ENCODE measurements around the gene GPHB5. TPM values are rescaled to one million over a fixed set of nuclear protein-coding genes. Genes with fewer than 3 reads are reported as not detected.

GPHB5 gene
- not detected in 2 replicates for total RNA-seq
- polyA plus RNA-seq: not detected in 2 replicates
- not detected in 2 replicates for polyA plus RNA-seq (2012)
- not detected in 2 replicates for polyA minus RNA-seq (ENCODE audit: low replicate concordance)

GRCh38 chr14:63318835-63319234, at the start of gene GPHB5:
TSS of gene GPHB5 (minus strand) at chr14:63318935. CDS start at chr14:63317849, 1,086 bp downstream.
- H3K4me1 ChIP-seq (ENCODE audit: control insufficient read depth, extremely low read depth, insufficient read depth, low read length): no peaks in the 10 kb centered on the region
- H2AFZ ChIP-seq (ENCODE audit: low read length): no peak within 1 kb of the TSS
- no peak within 1 kb of the TSS for H3K9ac ChIP-seq (ENCODE audit: insufficient read depth, low read length)
- no peaks in the 10 kb centered on the region for H3K9me3 ChIP-seq (ENCODE audit: control insufficient read depth, insufficient read depth, low read depth, low read length)
- no peaks in the 10 kb centered on the region for H4K20me1 ChIP-seq (ENCODE audit: control insufficient read depth, extremely low read depth, insufficient read depth, low read length)
- H3K27me3 ChIP-seq (ENCODE audit: control insufficient read depth, insufficient read depth, low read length): no peaks in the 10 kb centered on the region
- no peak within 1 kb of the TSS for H3K27ac ChIP-seq (ENCODE audit: insufficient read depth, low read length)
- no peak within 1 kb of the TSS for H3K4me2 ChIP-seq (ENCODE audit: extremely low read depth, insufficient read depth, low read length)
- H3K79me2 ChIP-seq (ENCODE audit: control insufficient read depth, insufficient read depth, low read length): no peaks in the 10 kb centered on the region
- DNase-seq (ENCODE audit: low read depth in 2 of 2): no peak
- TF ChIP-seq CTCF (conservative IDR thresholded peaks at IDR 0.05 in 1 of 2, IDR thresholded peaks at IDR 0.05 in 1 of 2; ENCODE audit: low read depth in 1 of 2, low read length in 2 of 2): no peak
- TF ChIP-seq EZH2 (IDR thresholded peaks at IDR 0.05; ENCODE audit: low read length, missing control alignments): no peak
- H3K36me3 ChIP-seq (ENCODE audit: control insufficient read depth, insufficient read depth, low read length): no peaks in the 10 kb centered on the region
- H3K4me3 ChIP-seq (replicated peaks in 1 of 4; ENCODE audit: control extremely low read depth in 1 of 4, insufficient read depth in 1 of 4, low read depth in 3 of 4, low read length in 4 of 4): no peak within 1 kb of the TSS

GRCh38 chr14:63367742-63368364, 49.1 kb upstream of the GPHB5 start:
- Histone ChIP-seq H3K4me2 (ENCODE audit: extremely low read depth, insufficient read depth, low read length) (no peak overlapping the region), H3K9me3 (ENCODE audit: control insufficient read depth, insufficient read depth, low read depth, low read length) (no peaks in the 10 kb centered on the region), H3K4me3 (replicated peaks in 1 of 4; ENCODE audit: control extremely low read depth in 1 of 4, insufficient read depth in 1 of 4, low read depth in 3 of 4, low read length in 4 of 4) (no peak overlapping the region), H3K4me1 (ENCODE audit: control insufficient read depth, extremely low read depth, insufficient read depth, low read length) (no peaks in the 10 kb centered on the region), H3K27me3 (ENCODE audit: control insufficient read depth, insufficient read depth, low read length) (no peaks in the 10 kb centered on the region), H3K79me2 (ENCODE audit: control insufficient read depth, insufficient read depth, low read length) (no peaks in the 10 kb centered on the region), H4K20me1 (ENCODE audit: control insufficient read depth, extremely low read depth, insufficient read depth, low read length) (no peaks in the 10 kb centered on the region), H3K27ac (ENCODE audit: insufficient read depth, low read length) (no peak overlapping the region), H2AFZ (ENCODE audit: low read length) (no peak overlapping the region), H3K36me3 (ENCODE audit: control insufficient read depth, insufficient read depth, low read length) (no peaks in the 10 kb centered on the region), H3K9ac (ENCODE audit: insufficient read depth, low read length) (no peak overlapping the region)
- no peak for DNase-seq (ENCODE audit: low read depth in 2 of 2)
- TF ChIP-seq EZH2 (IDR thresholded peaks at IDR 0.05; ENCODE audit: low read length, missing control alignments) (no peak), CTCF (conservative IDR thresholded peaks at IDR 0.05 in 1 of 2, IDR thresholded peaks at IDR 0.05 in 1 of 2; ENCODE audit: low read depth in 1 of 2, low read length in 2 of 2) (no peak)

GRCh38 chr14:63362389-63362819, 43.7 kb upstream of the GPHB5 start:
- no peaks in the 10 kb centered on the region for H3K9me3 ChIP-seq (ENCODE audit: control insufficient read depth, insufficient read depth, low read depth, low read length)
- H3K79me2 ChIP-seq (ENCODE audit: control insufficient read depth, insufficient read depth, low read length): no peaks in the 10 kb centered on the region
- H3K27me3 ChIP-seq (ENCODE audit: control insufficient read depth, insufficient read depth, low read length): no peaks in the 10 kb centered on the region
- no peak overlapping the region for H3K4me3 ChIP-seq (replicated peaks in 1 of 4; ENCODE audit: control extremely low read depth in 1 of 4, insufficient read depth in 1 of 4, low read depth in 3 of 4, low read length in 4 of 4)
- no peak overlapping the region for H3K9ac ChIP-seq (ENCODE audit: insufficient read depth, low read length)
- H3K4me1 ChIP-seq (ENCODE audit: control insufficient read depth, extremely low read depth, insufficient read depth, low read length): no peaks in the 10 kb centered on the region
- no peaks in the 10 kb centered on the region for H3K36me3 ChIP-seq (ENCODE audit: control insufficient read depth, insufficient read depth, low read length)
- no peaks in the 10 kb centered on the region for H4K20me1 ChIP-seq (ENCODE audit: control insufficient read depth, extremely low read depth, insufficient read depth, low read length)
- no peak for TF ChIP-seq EZH2 (IDR thresholded peaks at IDR 0.05; ENCODE audit: low read length, missing control alignments)
- TF ChIP-seq CTCF (conservative IDR thresholded peaks at IDR 0.05 in 1 of 2, IDR thresholded peaks at IDR 0.05 in 1 of 2; ENCODE audit: low read depth in 1 of 2, low read length in 2 of 2): no peak
- H2AFZ ChIP-seq (ENCODE audit: low read length): no peak overlapping the region
- H3K4me2 ChIP-seq (ENCODE audit: extremely low read depth, insufficient read depth, low read length): no peak overlapping the region
- DNase-seq (ENCODE audit: low read depth in 2 of 2): no peak
- no peak overlapping the region for H3K27ac ChIP-seq (ENCODE audit: insufficient read depth, low read length)

Data from fibroblast of lung (primary cell).